Activated CD4-positive, CD25-positive, alpha-beta regulatory T cell treated with anti-CD3 and anti-CD28 coated beads, Interleukin-2, amount 50 U/mL, for 72 hours (primary cell): ENCODE results near the gene SPANXA1.
"Not testable (repeated sequence)": the region's sequence is repeated elsewhere in the genome, so short reads cannot be mapped to it uniquely, and the experiment has no call there.

Experiments
- DNase-seq: peaks from one replicate; pipeline ENCODE4 v3.0.0; 2021

SPANXA1 gene, protein sequence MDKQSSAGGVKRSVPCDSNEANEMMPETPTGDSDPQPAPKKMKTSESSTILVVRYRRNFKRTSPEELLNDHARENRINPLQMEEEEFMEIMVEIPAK

DNA sequence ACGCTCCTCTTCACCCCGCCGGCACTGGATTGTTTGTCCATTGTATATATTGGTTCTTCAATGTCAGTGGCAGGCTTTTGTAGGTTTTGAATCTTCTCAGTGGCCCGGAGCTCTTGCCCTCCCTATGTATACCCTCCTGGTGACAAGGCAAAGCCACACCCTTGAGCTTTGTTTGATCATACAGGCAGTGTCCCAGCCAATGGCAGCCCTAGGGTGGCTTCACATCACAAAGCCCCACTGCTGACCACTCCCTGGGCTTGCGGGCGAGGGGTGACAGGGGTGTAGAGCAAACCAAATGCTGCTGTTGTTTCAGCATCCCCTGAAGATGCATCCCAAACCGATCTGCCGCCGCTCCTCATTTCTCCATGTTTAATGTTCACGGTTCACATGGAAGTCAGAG is at the start of gene SPANXA1:
Gene SPANXA1 (minus strand): TSS at position 101 of the 400 bp plus-strand sequence. CDS start 60 bp downstream, at position 41.
- not testable (repeated sequence) for DNase-seq

DNA sequence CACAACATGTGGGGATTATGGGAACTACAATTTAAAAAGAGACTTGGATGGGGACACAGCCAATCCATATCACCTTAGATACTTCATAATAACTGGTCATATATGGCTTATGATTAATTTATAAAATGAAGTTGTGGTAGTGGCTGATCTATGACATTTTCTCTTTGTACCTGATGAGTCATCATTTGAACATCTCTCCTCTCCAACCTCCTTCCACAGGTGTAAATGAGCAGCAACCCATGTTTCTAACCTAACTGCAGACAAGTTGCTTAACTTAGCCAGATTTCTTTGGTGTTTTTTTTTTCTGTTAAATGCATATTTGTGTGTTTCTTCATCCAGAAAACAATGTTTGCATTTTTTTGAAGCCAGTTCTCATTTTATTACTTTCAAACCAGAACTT is 47.6 kb upstream of the SPANXA1 start:
- no peak for DNase-seq

DNA sequence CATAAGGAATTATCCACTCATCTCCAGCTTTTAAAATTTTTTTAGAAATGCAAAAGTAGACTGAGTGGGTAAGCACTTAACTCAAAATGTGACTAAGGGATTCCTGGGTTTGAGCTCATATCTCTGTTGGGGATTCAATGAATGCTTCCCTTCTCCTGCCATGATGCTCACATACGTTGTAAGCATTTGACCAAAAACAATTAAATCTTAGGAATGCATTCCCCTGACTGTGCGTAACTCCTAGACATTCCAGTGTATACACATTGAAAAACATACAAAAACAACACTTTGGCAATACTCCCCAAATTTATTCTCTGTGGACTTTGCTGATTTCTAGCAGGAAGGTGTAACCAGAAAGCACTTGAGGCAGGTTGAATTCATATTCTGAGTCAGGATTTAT is 34.8 kb upstream of the SPANXA1 start:
- no peak for DNase-seq

DNA sequence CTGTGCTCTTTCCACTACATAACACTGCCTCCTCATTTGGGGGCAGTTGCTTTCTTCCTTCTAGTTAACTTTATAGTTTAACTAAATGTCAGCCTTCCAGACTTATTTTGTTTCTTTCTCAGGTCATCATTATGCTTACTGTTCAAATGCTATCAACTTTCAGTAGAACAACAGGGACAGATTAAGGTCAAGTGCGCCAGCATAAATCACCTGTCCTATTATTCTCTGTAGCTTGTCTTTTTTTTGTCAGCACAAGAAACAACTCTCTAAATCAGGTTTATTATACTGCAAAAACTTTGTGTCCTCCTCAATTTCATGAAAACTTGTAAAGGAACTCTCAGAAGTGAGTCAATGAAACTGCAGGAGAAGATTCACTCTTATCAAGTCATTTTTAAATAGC is 24.6 kb upstream of the SPANXA1 start:
- no peak for DNase-seq

DNA sequence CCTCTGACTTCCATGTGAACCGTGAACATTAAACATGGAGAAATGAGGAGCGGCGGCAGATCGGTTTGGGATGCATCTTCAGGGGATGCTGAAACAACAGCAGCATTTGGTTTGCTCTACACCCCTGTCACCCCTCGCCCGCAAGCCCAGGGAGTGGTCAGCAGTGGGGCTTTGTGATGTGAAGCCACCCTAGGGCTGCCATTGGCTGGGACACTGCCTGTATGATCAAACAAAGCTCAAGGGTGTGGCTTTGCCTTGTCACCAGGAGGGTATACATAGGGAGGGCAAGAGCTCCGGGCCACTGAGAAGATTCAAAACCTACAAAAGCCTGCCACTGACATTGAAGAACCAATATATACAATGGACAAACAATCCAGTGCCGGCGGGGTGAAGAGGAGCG is 4.9 kb upstream of the SPANXA1 start, which contains the start of gene SPANXA2:
Gene SPANXA2 (plus strand): TSS at position 301 of the 400 bp plus-strand sequence. CDS start 60 bp downstream, at position 361.
- not testable (repeated sequence) for DNase-seq

DNA sequence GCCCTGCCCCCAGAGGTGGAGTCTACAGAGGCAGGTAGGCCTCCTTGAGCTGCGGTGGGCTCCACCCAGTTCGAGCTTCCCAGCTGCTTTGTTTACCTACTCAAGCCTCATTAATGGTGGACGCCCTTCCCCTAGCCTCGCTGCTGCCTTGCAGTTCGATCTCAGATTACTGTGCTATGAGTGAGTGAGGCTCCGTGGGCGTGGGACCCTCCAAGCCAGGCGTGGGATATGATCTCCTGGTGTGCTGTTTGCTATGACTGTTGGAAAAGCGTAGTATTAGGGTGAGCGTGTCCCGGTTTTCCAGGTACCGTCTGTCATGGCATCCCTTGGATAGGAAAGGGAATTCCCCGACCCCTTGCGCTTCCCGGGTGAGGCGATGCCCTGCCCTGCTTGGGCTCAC is 42.0 kb downstream of the SPANXA1 start:
- DNase-seq: not testable (repeated sequence)
